Hepatocyte (in vitro differentiated cells): ENCODE measurements around the gene TM9SF2.

Source experiments
- EZH2 ChIP-seq: fragments of 200-600 bp; sonication (generic); IDR thresholded peaks from 2 replicates; pipeline ENCODE4 v1.6.1; 2016; ENCODE audit warnings: antibody characterized with exemption, mild to moderate bottlenecking, borderline replicate concordance
- EZH2phosphoT487 ChIP-seq: fragments of 200-600 bp; sonication (generic); IDR thresholded peaks from one replicate; pipeline ENCODE4 v1.6.1; 2018; ENCODE audit warnings: antibody characterized with exemption, mild to moderate bottlenecking, low read depth, moderate library complexity; ENCODE audit not compliant: unreplicated experiment, severe bottlenecking
- TF ChIP-seq, protein P1 (sequence below): fragments of 200-600 bp; sonication (generic); IDR thresholded peaks from 2 replicates; pipeline ENCODE4 v1.5.1; 2016; ENCODE audit warnings: antibody characterized with exemption, mild to moderate bottlenecking; ENCODE audit not compliant: poor library complexity

- no peak for TF ChIP-seq EZH2
- TF ChIP-seq, protein P1, sequence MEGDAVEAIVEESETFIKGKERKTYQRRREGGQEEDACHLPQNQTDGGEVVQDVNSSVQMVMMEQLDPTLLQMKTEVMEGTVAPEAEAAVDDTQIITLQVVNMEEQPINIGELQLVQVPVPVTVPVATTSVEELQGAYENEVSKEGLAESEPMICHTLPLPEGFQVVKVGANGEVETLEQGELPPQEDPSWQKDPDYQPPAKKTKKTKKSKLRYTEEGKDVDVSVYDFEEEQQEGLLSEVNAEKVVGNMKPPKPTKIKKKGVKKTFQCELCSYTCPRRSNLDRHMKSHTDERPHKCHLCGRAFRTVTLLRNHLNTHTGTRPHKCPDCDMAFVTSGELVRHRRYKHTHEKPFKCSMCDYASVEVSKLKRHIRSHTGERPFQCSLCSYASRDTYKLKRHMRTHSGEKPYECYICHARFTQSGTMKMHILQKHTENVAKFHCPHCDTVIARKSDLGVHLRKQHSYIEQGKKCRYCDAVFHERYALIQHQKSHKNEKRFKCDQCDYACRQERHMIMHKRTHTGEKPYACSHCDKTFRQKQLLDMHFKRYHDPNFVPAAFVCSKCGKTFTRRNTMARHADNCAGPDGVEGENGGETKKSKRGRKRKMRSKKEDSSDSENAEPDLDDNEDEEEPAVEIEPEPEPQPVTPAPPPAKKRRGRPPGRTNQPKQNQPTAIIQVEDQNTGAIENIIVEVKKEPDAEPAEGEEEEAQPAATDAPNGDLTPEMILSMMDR: no peak
- TF ChIP-seq EZH2phosphoT487: no peak
Observed at GRCh38 chr13:99469041-99469440, 32.2 kb upstream of the TM9SF2 start.
